Activated CD4-positive, CD25-positive, alpha-beta regulatory T cell (primary cell): ENCODE measurements around the gene ABLIM1.

ENCODE experiments used
- DNase-seq, 4 experiments: peaks; one replicate each; lab custom pipeline; 2025; lab: John Stamatoyannopoulos, UW

The ABLIM1 gene

GRCh38 chr10:114680543-114681117, 22.6 kb upstream of the ABLIM1 start:
- no peak for DNase-seq

GRCh38 chr10:114679552-114679951, 21.5 kb upstream of the ABLIM1 start:
- DNase-seq, result no peak

GRCh38 chr10:114678820-114679219, 20.7 kb upstream of the ABLIM1 start:
- DNase-seq, result no peak

- no peak for DNase-seq
Measured at GRCh38 chr10:114678336-114678735, 20.3 kb upstream of the ABLIM1 start.

GRCh38 chr10:114674346-114674745, 16.3 kb upstream of the ABLIM1 start:
- no peak for DNase-seq

GRCh38 chr10:114669648-114670047, 11.6 kb upstream of the ABLIM1 start:
- DNase-seq, result no peak

GRCh38 chr10:114668375-114669080, 10.5 kb upstream of the ABLIM1 start:
- DNase-seq, result no peak

- DNase-seq, result no peak
Measured at GRCh38 chr10:114665873-114666272, 7.8 kb upstream of the ABLIM1 start.

- no peak for DNase-seq
Measured at GRCh38 chr10:114665406-114665805, 7.3 kb upstream of the ABLIM1 start.

- DNase-seq, result no peak
Measured at GRCh38 chr10:114664127-114664526, 6.1 kb upstream of the ABLIM1 start.

GRCh38 chr10:114663626-114664025, 5.6 kb upstream of the ABLIM1 start:
- no peak for DNase-seq

- no peak for DNase-seq
Measured at GRCh38 chr10:114662646-114663217, 4.7 kb upstream of the ABLIM1 start.

- DNase-seq, result no peak
Measured at GRCh38 chr10:114661212-114661880, 3.3 kb upstream of the ABLIM1 start.

GRCh38 chr10:114655671-114656070, 2.4 kb downstream of the ABLIM1 start:
- no peak for DNase-seq

GRCh38 chr10:114654822-114655575, 3.1 kb downstream of the ABLIM1 start:
- DNase-seq, result no peak

GRCh38 chr10:114653926-114654325, 4.1 kb downstream of the ABLIM1 start:
- no peak for DNase-seq

- DNase-seq, result no peak
Measured at GRCh38 chr10:114652402-114653368, 5.4 kb downstream of the ABLIM1 start.

- DNase-seq, result no peak
Measured at GRCh38 chr10:114650831-114651230, 7.2 kb downstream of the ABLIM1 start.

- no peak for DNase-seq
Measured at GRCh38 chr10:114650266-114650665, 7.8 kb downstream of the ABLIM1 start.

- no peak for DNase-seq
Measured at GRCh38 chr10:114649217-114649903, 8.7 kb downstream of the ABLIM1 start.
